Stimulated activated naive B cell treated with anti-CD40 and anti-IgM and Interleukin-4, amounts not matched to agents 10 μg/mL and 1 μg/mL and 100 μg/mL, for 72 hours (primary cell): ENCODE data around the gene PPP1R16B.
A peak's percentile ranks its signal among the peaks of the same experiment; 100 is the strongest.

Experiments
- ATAC-seq, 2 donors: fragments of 150-1000 bp; cut with Tn5 transposase; replicated peaks; 2 replicates each; pipeline ENCODE4 v1.10.0; 2021; ENCODE audit warnings: moderate library complexity in 1 of 2
- DNase-seq: peaks from one replicate; pipeline ENCODE4 v3.0.0; 2021
- H3K27ac Mint-ChIP-seq: one replicate; pipeline ENCODE4 v1.8.0; 2022; ENCODE audit warnings: mild to moderate bottlenecking, mixed read lengths
- H3K27me3 Mint-ChIP-seq, 2 donors: one replicate each; pipeline ENCODE4 v1.8.0; 2022; ENCODE audit warnings: mixed read lengths in 2 of 2
- H3K36me3 Mint-ChIP-seq, 2 donors: one replicate each; pipeline ENCODE4 v1.8.0; 2022; ENCODE audit warnings: mixed read lengths in 2 of 2, mild to moderate bottlenecking in 1 of 2
- H3K4me1 Mint-ChIP-seq, 2 donors: one replicate each; pipeline ENCODE4 v1.8.0; 2022; ENCODE audit warnings: mixed read lengths in 2 of 2, mild to moderate bottlenecking in 1 of 2
- H3K4me3 Mint-ChIP-seq, 2 donors: one replicate each; pipeline ENCODE4 v1.8.0; 2022; ENCODE audit warnings: mild to moderate bottlenecking in 2 of 2, mixed read lengths in 2 of 2, moderate library complexity in 1 of 2
- H3K9me3 Mint-ChIP-seq, 2 donors: one replicate each; pipeline ENCODE4 v1.8.0; 2022; ENCODE audit warnings: mixed read lengths in 2 of 2, mild to moderate bottlenecking in 1 of 2

Gene PPP1R16B

GRCh38 chr20:38905375-38905774, 99.9 kb downstream of the PPP1R16B start:
- no peak overlapping the region for H3K4me3 Mint-ChIP-seq
- no peaks in the 10 kb centered on the region for H3K27me3 Mint-ChIP-seq
- no peak for ATAC-seq
- H3K27ac Mint-ChIP-seq = peak overlapping the region; percentile 88
- peaks cover 3 to 7% of the 10 kb centered on the region in 2 donors for H3K9me3 Mint-ChIP-seq
- peaks cover 64 to 81% of the 10 kb centered on the region in 2 donors for H3K36me3 Mint-ChIP-seq
- peaks cover 14 to 15% of the 10 kb centered on the region in 2 donors for H3K4me1 Mint-ChIP-seq
- DNase-seq = no peak

DNA sequence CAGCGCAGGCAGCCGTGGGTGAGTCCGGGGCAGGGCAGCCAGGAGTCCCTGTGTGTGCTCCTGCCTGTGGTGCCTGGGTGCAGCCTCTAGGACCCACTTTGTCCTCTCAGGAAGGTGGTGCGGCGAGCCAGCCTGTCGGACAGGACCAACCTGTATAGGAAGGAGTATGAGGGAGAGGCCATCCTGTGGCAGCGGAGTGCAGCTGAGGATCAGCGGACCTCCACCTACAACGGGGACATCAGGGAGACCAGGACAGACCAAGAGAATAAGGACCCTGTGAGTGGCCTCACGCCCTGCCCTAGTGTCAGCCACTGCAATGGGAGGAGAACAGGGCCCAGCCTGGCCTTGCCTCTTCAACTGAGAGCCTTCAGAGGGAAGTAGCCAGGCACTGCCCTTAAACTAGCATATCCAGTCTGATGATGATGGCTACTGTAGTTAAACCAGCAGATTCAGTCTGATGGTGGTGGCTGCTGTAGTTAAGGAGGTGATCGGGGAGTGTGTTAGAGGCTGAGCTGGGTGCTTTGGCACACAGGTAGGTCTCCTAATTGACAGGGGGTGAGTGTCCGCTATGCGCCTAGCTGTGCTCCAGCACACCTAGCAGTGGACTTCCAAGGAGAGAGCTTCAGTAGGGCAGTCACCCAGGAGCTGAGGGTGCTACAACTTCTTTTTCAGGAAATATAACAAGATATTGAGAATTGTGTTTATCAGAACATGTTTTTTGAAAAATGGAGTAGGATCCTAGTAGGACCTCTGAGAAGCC, 102.6 kb downstream of the PPP1R16B start:
- Mint-ChIP-seq H3K27me3 (no peaks in the 10 kb centered on the region), H3K4me1 (peaks cover 12 to 13% of the 10 kb centered on the region in 2 donors), H3K9me3 (peaks cover 3 to 7% of the 10 kb centered on the region in 2 donors), H3K27ac (peak overlapping the region; percentile 88), H3K4me3 (peak overlapping the region in 1 of 2 donors; percentile 17), H3K36me3 (peaks cover 54 to 61% of the 10 kb centered on the region in 2 donors)
- DNase-seq (no peak), ATAC-seq (no peak)

DNA sequence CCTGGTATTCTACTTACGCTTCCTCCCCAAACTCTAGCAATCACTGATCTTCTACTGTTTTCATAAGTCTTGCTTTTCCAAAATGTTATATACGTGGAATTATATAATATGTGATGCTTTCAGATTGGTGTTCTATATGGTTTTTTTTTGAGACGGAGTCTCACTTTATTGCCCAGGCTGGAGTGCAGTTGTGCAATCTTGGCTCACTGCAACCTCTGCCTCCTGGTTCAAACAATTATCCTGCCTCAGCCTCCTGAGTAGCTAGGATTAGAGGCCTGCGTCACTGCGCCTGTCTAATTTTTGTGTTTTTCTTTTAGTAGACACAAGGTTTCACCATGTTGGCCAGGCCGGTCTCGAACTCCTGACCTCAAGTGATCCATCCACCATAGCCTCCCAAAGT, 109.9 kb downstream of the PPP1R16B start:
- H3K4me1 Mint-ChIP-seq = no peaks in the 10 kb centered on the region
- H3K4me3 Mint-ChIP-seq = no peak overlapping the region
- no peaks in the 10 kb centered on the region for H3K9me3 Mint-ChIP-seq
- H3K36me3 Mint-ChIP-seq = peaks cover 24 to 34% of the 10 kb centered on the region in 2 donors
- H3K27me3 Mint-ChIP-seq = no peaks in the 10 kb centered on the region
- DNase-seq (no peak), ATAC-seq (no peak)
- H3K27ac Mint-ChIP-seq = peak overlapping the region; percentile 42

DNA sequence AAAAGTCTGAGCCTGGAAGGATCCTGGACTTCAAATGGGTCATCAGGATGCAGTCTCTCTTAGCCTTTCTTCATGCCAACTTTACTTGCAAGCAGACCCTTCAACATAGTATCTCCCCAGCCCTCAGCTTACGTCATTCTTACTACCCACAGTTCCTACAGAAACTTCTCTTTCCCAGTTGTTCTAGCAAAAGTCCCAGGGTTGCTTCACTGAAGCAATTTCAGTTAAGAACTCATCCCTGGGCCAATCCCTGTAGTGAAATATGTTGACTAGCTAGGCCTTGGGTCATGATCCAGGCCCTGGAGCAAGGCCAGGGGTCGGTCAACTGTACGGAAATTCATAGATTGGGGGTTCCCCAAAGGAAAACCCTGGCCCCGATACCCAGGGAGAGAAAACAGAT, 112.2 kb downstream of the PPP1R16B start:
- Mint-ChIP-seq H3K4me3 (no peak overlapping the region), H3K27me3 (no peaks in the 10 kb centered on the region)

DNA sequence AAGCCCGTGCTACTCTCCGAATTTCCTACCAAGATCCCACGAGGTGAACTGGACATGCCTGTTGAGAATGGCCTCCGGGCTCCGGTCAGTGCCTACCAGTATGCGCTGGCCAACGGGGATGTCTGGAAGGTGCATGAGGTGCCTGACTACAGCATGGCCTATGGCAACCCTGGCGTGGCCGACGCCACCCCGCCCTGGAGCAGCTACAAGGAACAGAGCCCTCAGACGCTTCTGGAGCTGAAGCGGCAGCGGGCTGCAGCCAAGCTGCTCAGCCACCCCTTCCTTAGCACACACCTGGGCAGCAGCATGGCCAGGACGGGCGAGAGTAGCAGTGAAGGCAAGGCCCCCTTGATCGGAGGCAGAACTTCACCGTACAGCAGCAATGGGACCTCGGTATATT, 112.7 kb downstream of the PPP1R16B start:
- Mint-ChIP-seq H3K4me3 (no peak overlapping the region), H3K36me3 (peaks cover 20 to 38% of the 10 kb centered on the region in 2 donors), H3K27me3 (no peaks in the 10 kb centered on the region)

More for the DNA sequence above, 112.2 kb downstream of the PPP1R16B start:
- ATAC-seq (no peak), DNase-seq (no peak)
- H3K4me1 Mint-ChIP-seq = no peaks in the 10 kb centered on the region
- H3K36me3 Mint-ChIP-seq = peaks cover 20 to 38% of the 10 kb centered on the region in 2 donors
- no peak overlapping the region for H3K27ac Mint-ChIP-seq
- no peaks in the 10 kb centered on the region for H3K9me3 Mint-ChIP-seq

DNA sequence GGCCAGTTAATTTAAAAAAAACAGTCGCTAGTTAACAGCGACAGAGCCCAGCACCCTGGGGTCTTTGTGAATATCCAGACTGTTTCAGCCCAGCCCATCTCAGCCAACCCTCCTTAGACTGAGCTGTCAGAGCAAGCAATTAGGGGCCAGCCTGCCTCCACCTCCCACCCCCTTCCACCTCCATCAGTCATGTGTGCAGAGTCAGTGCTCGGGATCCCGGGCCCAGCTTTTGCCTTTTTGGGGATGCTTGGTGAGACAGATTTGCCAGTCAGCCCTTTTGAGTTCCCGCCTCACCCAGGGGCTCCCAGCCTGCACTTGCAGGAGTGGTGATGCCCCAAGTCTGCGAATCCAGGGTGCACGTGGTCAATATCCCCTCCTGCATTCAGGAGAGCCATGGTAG, 114.2 kb downstream of the PPP1R16B start:
- Mint-ChIP-seq H3K4me3 (no peak overlapping the region), H3K27ac (no peak overlapping the region), H3K4me1 (peaks cover 0 to 4% of the 10 kb centered on the region in 2 donors), H3K27me3 (no peaks in the 10 kb centered on the region), H3K36me3 (peaks cover 18 to 35% of the 10 kb centered on the region in 2 donors), H3K9me3 (no peaks in the 10 kb centered on the region)
- DNase-seq = no peak
- ATAC-seq = no peak

More for the DNA sequence above, 112.7 kb downstream of the PPP1R16B start:
- no peaks in the 10 kb centered on the region for H3K9me3 Mint-ChIP-seq
- ATAC-seq (no peak), DNase-seq (no peak)
- H3K27ac Mint-ChIP-seq = no peak overlapping the region
- H3K4me1 Mint-ChIP-seq = no peaks in the 10 kb centered on the region

DNA sequence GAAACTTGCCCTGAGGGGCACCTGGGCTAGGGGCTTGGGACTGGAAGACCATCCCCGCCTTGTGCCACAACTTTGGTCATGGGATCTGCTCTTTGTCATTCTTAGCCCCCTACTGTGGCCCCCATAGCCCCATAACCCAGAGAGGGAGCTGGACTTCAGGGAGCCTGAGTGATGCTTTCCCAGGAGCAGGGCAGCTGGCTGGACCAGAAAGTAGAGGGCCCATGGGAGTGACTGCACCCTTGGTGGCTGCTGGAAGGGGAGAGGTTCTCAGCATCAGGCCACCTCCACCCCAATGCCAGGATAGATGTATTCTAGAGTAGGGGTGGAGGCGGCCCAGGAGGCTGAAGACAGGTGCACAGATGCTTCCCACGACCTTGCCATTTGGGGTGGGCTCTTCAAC, 114.9 kb downstream of the PPP1R16B start:
- Mint-ChIP-seq H3K27ac (peak overlapping the region; percentile 51), H3K4me1 (peaks cover 4 to 9% of the 10 kb centered on the region in 2 donors), H3K36me3 (peaks cover 23 to 34% of the 10 kb centered on the region in 2 donors), H3K27me3 (no peaks in the 10 kb centered on the region), H3K9me3 (no peaks in the 10 kb centered on the region), H3K4me3 (no peak overlapping the region)
- no peak for ATAC-seq
- no peak for DNase-seq

- Mint-ChIP-seq H3K4me3 (no peak overlapping the region), H3K4me1 (peaks cover 8 to 14% of the 10 kb centered on the region in 2 donors), H3K36me3 (peaks cover 23 to 31% of the 10 kb centered on the region in 2 donors), H3K27ac (peak overlapping the region; percentile 20), H3K9me3 (no peaks in the 10 kb centered on the region), H3K27me3 (no peaks in the 10 kb centered on the region)
- no peak for DNase-seq
- ATAC-seq = no peak
Measured at GRCh38 chr20:38920851-38921250, 115.4 kb downstream of the PPP1R16B start.

- Mint-ChIP-seq H3K4me3 (peak overlapping the region in 1 of 2 donors; percentile 75), H3K9me3 (no peaks in the 10 kb centered on the region), H3K27me3 (peaks cover 6 to 10% of the 10 kb centered on the region in 2 donors), H3K36me3 (peaks cover 9 to 18% of the 10 kb centered on the region in 2 donors), H3K27ac (peak overlapping the region; percentile 3), H3K4me1 (peaks cover 8 to 24% of the 10 kb centered on the region in 2 donors)
- ATAC-seq (no peak), DNase-seq (no peak)
Measured at GRCh38 chr20:38924718-38925117, 119.2 kb downstream of the PPP1R16B start.

GRCh38 chr20:38926142-38926933, 120.8 kb downstream of the PPP1R16B start, which contains the start of gene FAM83D:
Gene FAM83D (plus strand): TSS chr20:38926417. CDS start chr20:38926443, 26 bp downstream.
- Mint-ChIP-seq H3K9me3 (no peaks in the 10 kb centered on the region), H3K27me3 (peaks cover 6 to 10% of the 10 kb centered on the region in 2 donors), H3K27ac (peak within 1 kb of the TSS; percentile 75), H3K4me3 (peak within 1 kb of the TSS; percentile 75 to 86), H3K36me3 (peaks cover 9 to 15% of the 10 kb centered on the region in 2 donors), H3K4me1 (peaks cover 8 to 24% of the 10 kb centered on the region in 2 donors)
- ATAC-seq (peak; percentile 95 to 97), DNase-seq (peak; percentile 92)

DNA sequence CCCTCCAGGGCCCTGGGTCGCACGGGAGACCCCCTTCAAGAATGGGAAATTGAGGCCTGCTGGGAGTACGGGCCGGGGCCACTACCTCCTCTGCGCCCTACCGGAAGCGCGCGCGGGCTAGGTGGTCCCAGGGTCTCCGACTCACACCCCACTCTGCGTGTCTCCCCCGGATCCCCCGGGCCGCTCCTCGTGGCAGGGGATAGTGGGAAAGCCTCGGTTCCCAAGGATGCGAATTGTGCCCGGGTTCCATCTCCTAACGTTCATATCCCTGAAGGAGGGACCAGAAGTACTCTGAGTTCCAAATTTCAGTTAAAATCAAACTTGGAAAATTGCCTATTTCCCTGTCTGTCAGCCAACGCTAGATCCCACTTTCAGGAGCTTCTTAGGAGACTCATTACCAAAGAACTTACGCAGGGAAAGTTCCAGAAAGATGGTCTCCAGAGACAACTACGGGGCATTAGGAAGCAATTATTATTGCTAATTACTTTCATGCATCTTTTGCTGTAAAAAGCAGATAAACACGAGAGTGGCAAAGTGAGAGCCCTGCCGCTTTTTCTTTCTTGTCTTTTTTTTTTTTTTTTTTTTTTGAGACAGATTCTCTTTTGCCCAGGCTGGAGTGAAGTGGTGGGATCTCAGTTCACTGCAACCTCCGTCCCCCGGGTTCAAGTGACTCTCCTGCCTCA, 121.6 kb downstream of the PPP1R16B start:
- DNase-seq (no peak), ATAC-seq (no peak)
- H3K4me3 Mint-ChIP-seq = peak overlapping the region; percentile 75 to 86
- peak overlapping the region; percentile 42 for H3K27ac Mint-ChIP-seq
- H3K36me3 Mint-ChIP-seq = peaks cover 9 to 14% of the 10 kb centered on the region in 2 donors
- no peaks in the 10 kb centered on the region for H3K9me3 Mint-ChIP-seq
- H3K4me1 Mint-ChIP-seq = peaks cover 8 to 24% of the 10 kb centered on the region in 2 donors
- peaks cover 6 to 10% of the 10 kb centered on the region in 2 donors for H3K27me3 Mint-ChIP-seq

- Mint-ChIP-seq H3K27me3 (peaks cover 6 to 10% of the 10 kb centered on the region in 2 donors), H3K4me1 (peaks cover 8 to 24% of the 10 kb centered on the region in 2 donors), H3K36me3 (peaks cover 9 to 10% of the 10 kb centered on the region in 2 donors), H3K27ac (no peak overlapping the region), H3K9me3 (no peaks in the 10 kb centered on the region), H3K4me3 (peak overlapping the region; percentile 39 to 75)
- no peak for DNase-seq
- no peak for ATAC-seq
Measured at GRCh38 chr20:38927902-38928578, 122.5 kb downstream of the PPP1R16B start.

GRCh38 chr20:38930242-38930569, 124.7 kb downstream of the PPP1R16B start:
- peaks cover 4 to 16% of the 10 kb centered on the region in 2 donors for H3K4me1 Mint-ChIP-seq

More at GRCh38 chr20:38930242-38930569, 124.7 kb downstream of the PPP1R16B start:
- Mint-ChIP-seq H3K9me3 (no peaks in the 10 kb centered on the region), H3K4me3 (no peak overlapping the region), H3K27me3 (peaks cover 6 to 10% of the 10 kb centered on the region in 2 donors), H3K27ac (no peak overlapping the region), H3K36me3 (peaks cover 0 to 1% of the 10 kb centered on the region in 2 donors)
- ATAC-seq (no peak), DNase-seq (no peak)
